PC-9 (cell line): Measurements from ENCODE around the gene CXCL6. TPM values are rescaled to one million over a fixed set of nuclear protein-coding genes. Genes with fewer than 3 reads are reported as not detected.

Source experiments
- BruUV-seq: library from RNA; stranded (reverse); fragments of 400-500 nt; replicated peaks from 2 replicates; lab custom pipeline; 2021; lab: Mats Ljungman, UMichigan
- CTCF ChIA-PET: fragments of 300-600 bp; sonication (Branson Sonifier 250); formaldehyde crosslinking; loops from one replicate; lab custom pipeline; 2022; ENCODE audit warnings: antibody characterized with exemption; lab: Charles Lee
- POLR2A ChIA-PET: fragments of 300-600 bp; sonication (Branson Sonifier 250); formaldehyde crosslinking; loops from one replicate; lab custom pipeline; 2022; ENCODE audit warnings: antibody characterized with exemption; ENCODE audit not compliant: unreplicated experiment; lab: Charles Lee
- DNase-seq, 2 experiments: peaks; one replicate each; pipeline versions ENCODE4 v3.0.0 to v3.0.0-alpha.2; 2015 to 2022; ENCODE audit warnings: mixed read lengths in 1 of 2
- H2AFZ ChIP-seq: fragments of 200-600 bp; sonication (generic); 2 replicates; pipeline ENCODE4 v1.8.1; 2017; ENCODE audit warnings: antibody characterized with exemption
- H3F3A ChIP-seq: fragments of 200-600 bp; sonication (generic); 2 replicates; pipeline ENCODE4 v1.8.1; 2017; ENCODE audit warnings: antibody characterized with exemption, mild to moderate bottlenecking, low read depth; ENCODE audit not compliant: insufficient read depth
- H3K27ac ChIP-seq: fragments of 200-600 bp; sonication (generic); 2 replicates; pipeline ENCODE4 v1.6.1; 2016; ENCODE audit warnings: mixed run types
- H3K27me3 ChIP-seq: fragments of 200-600 bp; sonication (generic); 2 replicates; pipeline ENCODE4 v1.6.1; 2016; ENCODE audit warnings: low read depth, mixed run types; ENCODE audit not compliant: insufficient read depth
- H3K36me3 ChIP-seq: fragments of 200-600 bp; sonication (generic); 2 replicates; pipeline ENCODE4 v1.6.1; 2016; ENCODE audit warnings: low read depth, mixed run types
- H3K4me1 ChIP-seq: fragments of 200-600 bp; sonication (generic); replicated peaks from 2 replicates; pipeline ENCODE4 v1.6.1; 2016; ENCODE audit warnings: mixed run types; ENCODE audit not compliant: insufficient read depth
- H3K4me2 ChIP-seq: fragments of 200-600 bp; sonication (generic); 2 replicates; pipeline ENCODE4 v1.6.1; 2017; ENCODE audit warnings: mixed run types
- H3K4me3 ChIP-seq: fragments of 200-600 bp; sonication (generic); 2 replicates; pipeline ENCODE4 v1.6.1; 2016; ENCODE audit warnings: mixed run types
- H3K79me2 ChIP-seq: fragments of 200-600 bp; sonication (generic); 2 replicates; pipeline ENCODE4 v1.6.1; 2017; ENCODE audit warnings: low read depth, mixed run types
- H3K9me2 ChIP-seq: fragments of 200-600 bp; sonication (generic); 2 replicates; pipeline ENCODE4 v1.8.1; 2017; ENCODE audit warnings: mild to moderate bottlenecking; ENCODE audit not compliant: insufficient read depth
- H3K9me3 ChIP-seq: fragments of 200-600 bp; sonication (generic); 2 replicates; pipeline ENCODE4 v1.8.1; 2016; ENCODE audit warnings: low read depth; ENCODE audit not compliant: insufficient read depth
- H4K20me1 ChIP-seq: fragments of 200-600 bp; sonication (generic); 2 replicates; pipeline ENCODE4 v1.8.1; 2017; ENCODE audit not compliant: insufficient read depth
- CTCF ChIP-seq: fragments of 200-600 bp; sonication (generic); conservative IDR thresholded peaks from 2 replicates; pipeline ENCODE4 v1.6.1; 2017; ENCODE audit warnings: mixed run types, antibody characterized with exemption, mild to moderate bottlenecking, moderate library complexity
- EZH2 ChIP-seq: fragments of 200-600 bp; sonication (generic); IDR thresholded peaks from 2 replicates; pipeline ENCODE4 v1.8.0; 2017; ENCODE audit warnings: antibody characterized with exemption, low read depth
- intact Hi-C: fragments of 100-400 bp; cut with micrococcal nuclease; formaldehyde crosslinking; loops from one replicate; pipeline ENCODE4 v1.10.0; 2022; ENCODE audit not compliant: unreplicated experiment
- total RNA-seq: library from RNA; stranded (reverse); gene quantifications from 2 replicates; pipeline ENCODE4 v1.2.3, GENCODE V29; 2021

Gene CXCL6
- total RNA-seq, 1 experiment from 2014 or later = not detected

- H3K4me3 ChIP-seq = no peak overlapping the region
- TF ChIP-seq CTCF (no peak), EZH2 (no peak)
- H3K4me1 ChIP-seq = peaks cover 6% of the 10 kb centered on the region; the same call in 1 of the 2 replicates
- no TSS peak for BruUV-seq
- H3K79me2 ChIP-seq = no peaks in the 10 kb centered on the region
- H3K9me2 ChIP-seq = no peaks in the 10 kb centered on the region
- no peaks in the 10 kb centered on the region for H3K27me3 ChIP-seq
- H3K36me3 ChIP-seq = no peaks in the 10 kb centered on the region
- H3K27ac ChIP-seq = no peak overlapping the region
- H3K4me2 ChIP-seq = no peak overlapping the region
- no peak for DNase-seq
- CTCF ChIA-PET = no interaction called here
- POLR2A ChIA-PET = no interaction called here
- no peaks in the 10 kb centered on the region for H3K9me3 ChIP-seq
- H3F3A ChIP-seq = no peaks in the 10 kb centered on the region
- intact Hi-C loops = no loop called here
- H2AFZ ChIP-seq = no peak overlapping the region
- H4K20me1 ChIP-seq = no peaks in the 10 kb centered on the region
Measured at GRCh38 chr4:73815145-73815544, 21.3 kb upstream of the CXCL6 start.

GRCh38 chr4:73816814-73817213 lies 19.7 kb upstream of the CXCL6 start:
- no peaks in the 10 kb centered on the region for H3K36me3 ChIP-seq
- intact Hi-C loops = no loop called here
- H2AFZ ChIP-seq = no peak overlapping the region
- no peaks in the 10 kb centered on the region for H3K27me3 ChIP-seq
- H3K4me1 ChIP-seq = peaks cover 6% of the 10 kb centered on the region; the same call in 1 of the 2 replicates
- H3K27ac ChIP-seq = 0 out of 2 replicates have a peak overlapping the region, but pooled peaks have one; percentile 19
- TF ChIP-seq CTCF = no peak
- TF ChIP-seq EZH2 = no peak
- H4K20me1 ChIP-seq = no peaks in the 10 kb centered on the region
- ChIA-PET CTCF (no interaction called here), POLR2A (no interaction called here)
- no peak overlapping the region for H3K4me3 ChIP-seq
- H3K4me2 ChIP-seq = no peak overlapping the region
- H3K79me2 ChIP-seq = no peaks in the 10 kb centered on the region
- no TSS peak for BruUV-seq
- H3K9me3 ChIP-seq = no peaks in the 10 kb centered on the region
- DNase-seq = peak; percentile 2 to 48
- H3F3A ChIP-seq = no peaks in the 10 kb centered on the region
- H3K9me2 ChIP-seq = no peaks in the 10 kb centered on the region

GRCh38 chr4:73817341-73817740 lies 19.1 kb upstream of the CXCL6 start:
- no peak overlapping the region for H3K4me2 ChIP-seq
- no TSS peak for BruUV-seq
- H3K36me3 ChIP-seq = no peaks in the 10 kb centered on the region
- no peaks in the 10 kb centered on the region for H3K79me2 ChIP-seq
- H4K20me1 ChIP-seq = no peaks in the 10 kb centered on the region
- no peak overlapping the region for H3K4me3 ChIP-seq
- H3K4me1 ChIP-seq = peaks cover 6% of the 10 kb centered on the region; the same call in 1 of the 2 replicates
- CTCF ChIA-PET = no interaction called here
- no peaks in the 10 kb centered on the region for H3K9me2 ChIP-seq
- no peak overlapping the region for H2AFZ ChIP-seq
- TF ChIP-seq CTCF (no peak), EZH2 (no peak)
- intact Hi-C loops = no loop called here
- POLR2A ChIA-PET = no interaction called here
- no peaks in the 10 kb centered on the region for H3K9me3 ChIP-seq
- no peaks in the 10 kb centered on the region for H3K27me3 ChIP-seq
- DNase-seq = no peak
- H3F3A ChIP-seq = no peaks in the 10 kb centered on the region
- H3K27ac ChIP-seq = 0 out of 2 replicates have a peak overlapping the region, but pooled peaks have one; percentile 19
